Mammary epithelial cell (primary cell): ENCODE results near the gene TMEM131.

Source experiments
- CTCF ChIP-seq, 2 donors: IDR thresholded peaks in 1 of 2; conservative IDR thresholded peaks in 1 of 2; 2 replicates each; pipeline ENCODE4 v1.5.1; 2011 to 2012; ENCODE audit warnings: inconsistent platforms in 2 of 2, low read length in 2 of 2, mild to moderate bottlenecking in 2 of 2, control low read depth in 1 of 2, low read depth in 1 of 2; ENCODE audit not compliant: insufficient read depth in 1 of 2; ENCODE audit errors: extremely low read depth in 1 of 2
- EZH2 ChIP-seq: IDR thresholded peaks from 2 replicates; pipeline ENCODE4 v1.6.1; 2012; ENCODE audit warnings: low read length, inconsistent platforms, borderline replicate concordance

DNA sequence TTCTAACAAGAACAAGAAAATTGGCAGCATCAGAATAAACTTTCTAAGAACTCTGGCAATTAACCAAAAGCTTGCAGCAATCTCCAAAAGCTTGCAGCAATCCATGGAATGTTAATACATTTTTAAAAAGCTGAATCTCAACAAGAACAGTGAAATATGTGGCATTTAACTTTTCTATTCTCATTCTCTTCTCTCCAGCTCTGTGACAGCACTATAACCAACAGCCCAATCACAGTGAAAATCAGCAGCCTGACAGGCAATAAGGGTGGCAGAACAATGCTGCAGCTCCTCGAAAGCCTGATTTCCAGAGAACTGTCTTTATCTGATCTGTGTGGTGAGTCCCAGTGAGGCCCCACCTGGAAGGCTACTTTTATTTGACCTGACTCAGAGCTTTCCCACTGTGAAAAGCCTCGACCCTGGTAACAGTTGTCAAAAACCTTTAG is 60.0 kb downstream of the TMEM131 start:
- TF ChIP-seq CTCF (conservative IDR thresholded peaks at IDR 0.05 in 1 of 2, IDR thresholded peaks at IDR 0.05 in 1 of 2; ENCODE audit: extremely low read depth in 1 of 2, insufficient read depth in 1 of 2, low read depth in 1 of 2, low read length in 2 of 2): no peak
- TF ChIP-seq EZH2: no peak
